IMR-90 (cell line): ENCODE data around the gene ZG16. TPM values are rescaled to one million over a fixed set of nuclear protein-coding genes. Genes with fewer than 3 reads are reported as not detected.

ENCODE experiments used
- ATAC-seq: fragments of 200-7000 bp; cut with Tn5 transposase; 2 replicates; pipeline ENCODE4 v1.9.1; 2020; ENCODE audit warnings: low read depth, mild to moderate bottlenecking, moderate library complexity
- BruUV-seq: library from RNA; stranded (reverse); fragments of 400-500 nt; replicated peaks from 2 replicates; lab custom pipeline; 2021; lab: Mats Ljungman, UMichigan
- CTCF ChIA-PET: fragments of 300-600 bp; formaldehyde crosslinking; extraction: SDS; loops from one replicate; lab custom pipeline; 2021; ENCODE audit warnings: antibody characterized with exemption; lab: Yijun Ruan, JAX
- POLR2A ChIA-PET: fragments of 300-600 bp; sonication (Branson Sonifier 250); formaldehyde crosslinking; loops from one replicate; lab custom pipeline; 2022; ENCODE audit warnings: antibody characterized with exemption; ENCODE audit not compliant: unreplicated experiment; lab: Charles Lee
- DNase-seq: peaks from one replicate; pipeline ENCODE4 v3.0.0; 2013
- H2AFZ ChIP-seq: replicated peaks from 2 replicates; pipeline ENCODE3; 2013; ENCODE audit warnings: low read length, mild to moderate bottlenecking; ENCODE audit not compliant: poor library complexity
- H2AK5ac ChIP-seq: 2 replicates; pipeline ENCODE4 v1.6.1; 2013; ENCODE audit warnings: low read depth, low read length, inconsistent platforms
- H2AK9ac ChIP-seq: replicated peaks from 2 replicates; pipeline ENCODE3; 2013; ENCODE audit warnings: mild to moderate bottlenecking, low read depth, low read length, moderate library complexity; ENCODE audit not compliant: poor library complexity
- H2BK120ac ChIP-seq: 2 replicates; pipeline ENCODE4 v1.6.1; 2013; ENCODE audit warnings: low read depth, low read length, inconsistent platforms
- H2BK15ac ChIP-seq: 3 replicates; pipeline ENCODE4 v1.6.1; 2013; ENCODE audit warnings: low read depth, low read length, inconsistent platforms
- H2BK20ac ChIP-seq: 2 replicates; pipeline ENCODE4 v1.6.1; 2013; ENCODE audit warnings: low read depth, mild to moderate bottlenecking, inconsistent platforms, low read length, moderate library complexity
- H2BK5ac ChIP-seq: 2 replicates; pipeline ENCODE4 v1.6.1; 2013; ENCODE audit warnings: mild to moderate bottlenecking, low read depth, low read length, inconsistent platforms; ENCODE audit not compliant: poor library complexity, severe bottlenecking
- H3K14ac ChIP-seq: replicated peaks from 2 replicates; pipeline ENCODE4 v1.6.1; 2013; ENCODE audit warnings: low read depth, low read length, inconsistent platforms
- H3K18ac ChIP-seq: 2 replicates; pipeline ENCODE4 v1.6.1; 2013; ENCODE audit warnings: low read depth, low read length, control low read depth
- H3K23ac ChIP-seq: 2 replicates; pipeline ENCODE4 v1.6.1; 2013; ENCODE audit warnings: low read depth, low read length, inconsistent platforms
- H3K27ac ChIP-seq: 2 replicates; pipeline ENCODE4 v1.5.1; 2013; ENCODE audit warnings: mild to moderate bottlenecking, control low read depth, low read length; ENCODE audit not compliant: insufficient read depth
- H3K27me3 ChIP-seq: 2 replicates; pipeline ENCODE4 v1.6.1; 2013; ENCODE audit warnings: low read length; ENCODE audit not compliant: control insufficient read depth, insufficient read depth
- H3K36me3 ChIP-seq: 2 replicates; pipeline ENCODE4 v1.6.1; 2013; ENCODE audit warnings: low read length, mixed read lengths; ENCODE audit not compliant: control insufficient read depth, insufficient read depth
- H3K4ac ChIP-seq: 2 replicates; pipeline ENCODE4 v1.6.1; 2013; ENCODE audit warnings: low read depth, low read length, inconsistent platforms
- H3K4me1 ChIP-seq: 2 replicates; pipeline ENCODE4 v1.6.1; 2013; ENCODE audit warnings: low read length, mixed read lengths; ENCODE audit not compliant: control insufficient read depth, insufficient read depth
- H3K4me2 ChIP-seq: 2 replicates; pipeline ENCODE4 v1.6.1; 2013; ENCODE audit warnings: low read depth, mild to moderate bottlenecking, control low read depth, low read length, moderate library complexity
- H3K4me3 ChIP-seq: 2 replicates; pipeline ENCODE4 v1.5.1; 2013; ENCODE audit warnings: low read depth, mild to moderate bottlenecking, control low read depth, low read length, moderate library complexity; ENCODE audit not compliant: insufficient read depth
- H3K56ac ChIP-seq: 2 replicates; pipeline ENCODE4 v1.6.1; 2013; ENCODE audit warnings: low read length, inconsistent platforms; ENCODE audit not compliant: insufficient read depth; ENCODE audit errors: extremely low read depth
- H3K79me1 ChIP-seq, 2 experiments: 2 replicates each; pipeline ENCODE4 v1.6.1; 2013; ENCODE audit warnings: low read length in 2 of 2, inconsistent platforms in 1 of 2, low read depth in 1 of 2
- H3K9ac ChIP-seq: 2 replicates; pipeline ENCODE4 v1.6.1; 2013; ENCODE audit warnings: low read depth, low read length, control low read depth
- H3K9me1 ChIP-seq: 2 replicates; pipeline ENCODE4 v1.6.1; 2013; ENCODE audit warnings: low read length, inconsistent platforms; ENCODE audit not compliant: insufficient read depth
- H3K9me3 ChIP-seq: 2 replicates; pipeline ENCODE4 v1.6.1; 2013; ENCODE audit warnings: low read length; ENCODE audit not compliant: control insufficient read depth, insufficient read depth
- H4K20me1 ChIP-seq: 2 replicates; pipeline ENCODE4 v1.6.1; 2013; ENCODE audit warnings: low read length, inconsistent platforms; ENCODE audit not compliant: insufficient read depth
- H4K5ac ChIP-seq: 2 replicates; pipeline ENCODE4 v1.6.1; 2013; ENCODE audit warnings: mild to moderate bottlenecking, low read depth, low read length, control low read depth
- H4K8ac ChIP-seq, 2 experiments: 2 replicates each; pipeline ENCODE4 v1.6.1; 2013; ENCODE audit warnings: low read depth in 2 of 2, low read length in 2 of 2, control low read depth in 1 of 2, inconsistent platforms in 1 of 2
- H4K91ac ChIP-seq: 2 replicates; pipeline ENCODE4 v1.6.1; 2013; ENCODE audit warnings: low read depth, low read length, inconsistent platforms; ENCODE audit not compliant: insufficient read depth
- CEBPB ChIP-seq: IDR thresholded peaks from 2 replicates; pipeline ENCODE4 v1.6.1; 2012; ENCODE audit warnings: low read depth, low read length, improper control_type of control experiment
- CHD1 ChIP-seq: IDR thresholded peaks from 2 replicates; pipeline ENCODE4 v1.6.1; 2012; ENCODE audit warnings: low read depth, low read length, improper control_type of control experiment
- ELK1 ChIP-seq: fragments of 150-350 bp; IDR thresholded peaks from 2 replicates; pipeline ENCODE4 v1.6.1; 2016; ENCODE audit warnings: low read depth, mild to moderate bottlenecking, low read length, moderate library complexity, borderline replicate concordance
- FOS ChIP-seq: fragments of 150-350 bp; IDR thresholded peaks from 2 replicates; pipeline ENCODE4 v1.6.1; 2016; ENCODE audit warnings: low read depth, low read length
- MAFK ChIP-seq: IDR thresholded peaks from 2 replicates; pipeline ENCODE4 v1.6.1; 2012; ENCODE audit warnings: low read depth, low read length, improper control_type of control experiment
- NFE2L2 ChIP-seq: fragments of 150-350 bp; IDR thresholded peaks from 2 replicates; pipeline ENCODE4 v1.6.1; 2016; ENCODE audit warnings: low read depth, mild to moderate bottlenecking, low read length
- RCOR1 ChIP-seq: IDR thresholded peaks from 2 replicates; pipeline ENCODE4 v1.6.1; 2012; ENCODE audit warnings: mild to moderate bottlenecking, low read length, improper control_type of control experiment; ENCODE audit not compliant: insufficient replicate concordance
- RFX5 ChIP-seq: IDR thresholded peaks from 2 replicates; pipeline ENCODE4 v1.8.0; 2012; ENCODE audit warnings: low read depth, mild to moderate bottlenecking, low read length, moderate library complexity
- SMC3 ChIP-seq: fragments of 150-350 bp; IDR thresholded peaks from 2 replicates; pipeline ENCODE4 v1.6.1; 2016; ENCODE audit warnings: low read depth, mild to moderate bottlenecking, antibody characterized with exemption, low read length, moderate library complexity
- WGBS, 2 experiments: methylation state at CpG; one replicate each; pipeline versions ENCODE4 v1.1.5 to v1.1.7; 2013; ENCODE audit warnings: missing lambda C conversion rate in 2 of 2; ENCODE audit not compliant: insufficient read length in 1 of 2; ENCODE audit errors: extremely low coverage in 2 of 2; 5-methylcytosine and 5-hydroxymethylcytosine counted together
- dilution Hi-C: fragments of 300-500 bp; cut with HindIII; formaldehyde crosslinking; loops from one replicate; pipeline ENCODE4 v1.14.3; 2018; ENCODE audit warnings: low sequenced_read_pairs; ENCODE audit not compliant: unreplicated experiment
- in situ Hi-C: fragments of 300-500 bp; cut with MboI; formaldehyde crosslinking; loops from 3 replicates; pipeline ENCODE4 v1.14.3; 2019; ENCODE audit warnings: low sequenced_read_pairs, inconsistent platforms, mixed read lengths
- intact Hi-C: fragments of 100-400 bp; cut with micrococcal nuclease; formaldehyde crosslinking; loops from 2 replicates; pipeline ENCODE4 v1.10.0; 2022
- polyA plus RNA-seq, 3 experiments: library from polyadenylated mRNA; depleted of rRNA; stranded (reverse); fragments of >200 nt; gene quantifications; 2 replicates each; pipeline ENCODE4 v1.2.3, GENCODE V29; 2012; ENCODE audit warnings: low replicate concordance in 1 of 3
- total RNA-seq: library from RNA; depleted of rRNA; stranded (reverse); fragments of >200 nt; gene quantifications from 2 replicates; pipeline ENCODE4 v1.2.3, GENCODE V29; 2012

The ZG16 gene
- total and polyA plus RNA-seq, 2 of the 4 experiments (the other 2 are of a cell fraction): not detected

- Histone ChIP-seq H3K36me3 (no peaks in the 10 kb centered on the region), H3K27ac (no peak overlapping the region), H4K8ac (no peak overlapping the region), H2AK5ac (no peak overlapping the region), H3K4ac (no peak overlapping the region), H2BK20ac (no peak overlapping the region), H2AFZ (no peak overlapping the region), H3K23ac (no peak overlapping the region), H4K5ac (no peak overlapping the region), H3K79me1 (no peaks in the 10 kb centered on the region), H3K9me1 (no peaks in the 10 kb centered on the region), H2BK5ac (no peak overlapping the region), H3K9me3 (no peaks in the 10 kb centered on the region), H3K56ac (no peak overlapping the region), H3K27me3 (peaks cover 15% of the 10 kb centered on the region), H2AK9ac (no peak overlapping the region), H3K4me1 (peaks cover 1% of the 10 kb centered on the region; the same call in 1 of the 2 replicates), H3K4me3 (no peak overlapping the region), H3K14ac (no peak overlapping the region), H3K18ac (no peak overlapping the region), H2BK120ac (no peak overlapping the region), H3K9ac (no peak overlapping the region), H4K20me1 (no peaks in the 10 kb centered on the region), H3K4me2 (no peak overlapping the region), H2BK15ac (no peak overlapping the region), H4K91ac (no peak overlapping the region)
- WGBS, 2 experiments: 67% methylated on average over 2 of the region's 5 CpGs; no CpG with 5 or more reads in 1 of the 2 experiments
- intact Hi-C loops (no loop called here), in situ Hi-C loops (no loop called here), dilution Hi-C loops (no loop called here)
- TF ChIP-seq RFX5 (no peak), NFE2L2 (no peak), ELK1 (no peak), RCOR1 (no peak), SMC3 (no peak), CHD1 (no peak), FOS (no peak), MAFK (no peak), CEBPB (no peak)
- ATAC-seq: no peak
- CTCF ChIA-PET: interaction anchor here (0.6 to 1.2 kb wide), 2 partner anchors 15 to 170 kb away, joined by 3 read pairs; no protein-coding TSS in a partner anchor
- DNase-seq: no peak
- no TSS peak for BruUV-seq
- POLR2A ChIA-PET: interaction anchor here (0.7 kb wide), 1 partner anchor 134 kb away, joined by 8 read pairs; no protein-coding TSS in a partner anchor
Observed at GRCh38 chr16:29774730-29775129, 3.3 kb upstream of the ZG16 start.
